Cardiac muscle cell (in vitro differentiated cells and primary cell): ENCODE data around the gene MNS1. TPM values are rescaled to one million over a fixed set of nuclear protein-coding genes. Genes with fewer than 3 reads are reported as not detected.
"Not testable (repeated sequence)": the region's sequence is repeated elsewhere in the genome, so short reads cannot be mapped to it uniquely, and the experiment has no call there.

ENCODE experiments used
- DNase-seq, 2 donors: peaks; one replicate each; pipeline versions ENCODE4 v3.0.0 to v3.0.0-alpha.2; 2010 to 2017; ENCODE audit warnings: low read depth in 1 of 2, low spot score in 1 of 2
- H3K27ac ChIP-seq: fragments of 200-600 bp; sonication (generic); 2 replicates; pipeline ENCODE4 v1.5.1; 2016
- H3K27me3 ChIP-seq: fragments of 200-600 bp; sonication (generic); 2 replicates; pipeline ENCODE4 v1.6.0; 2016; ENCODE audit warnings: control low read depth
- H3K36me3 ChIP-seq: fragments of 200-600 bp; sonication (generic); 2 replicates; pipeline ENCODE4 v1.5.1; 2016; ENCODE audit warnings: control low read depth
- H3K4me1 ChIP-seq: fragments of 200-600 bp; sonication (generic); 2 replicates; pipeline ENCODE4 v1.8.1; 2017; ENCODE audit warnings: low read depth, mild to moderate bottlenecking, mixed run types
- H3K4me3 ChIP-seq: fragments of 200-600 bp; sonication (generic); 2 replicates; pipeline ENCODE4 v1.5.1; 2016; ENCODE audit warnings: mild to moderate bottlenecking
- H3K9me3 ChIP-seq: fragments of 200-600 bp; sonication (generic); 2 replicates; pipeline ENCODE4 v1.5.1; 2017; ENCODE audit warnings: low read depth, mild to moderate bottlenecking, control low read depth
- CTCF ChIP-seq: IDR thresholded peaks from 2 replicates; pipeline ENCODE4 v1.5.1; 2012; ENCODE audit warnings: low read depth, mild to moderate bottlenecking, low read length
- polyA plus RNA-seq: library from polyadenylated mRNA; unstranded; fragments of >200 nt; fragmentation: Nextera tagmentation; extraction: Ambion mirVana; gene quantifications from 2 replicates; pipeline ENCODE4 v1.2.1, GENCODE V29; 2016
- total RNA-seq: library from RNA; depleted of rRNA; stranded (reverse); fragments of >200 nt; gene quantifications from 2 replicates; pipeline ENCODE4 v1.2.3, GENCODE V29; 2016

Gene MNS1
- total and polyA plus RNA-seq, 2 experiments from 2014 or later, result 0.91 to 1.5 TPM

GRCh38 chr15:56425276-56425675, 39.7 kb downstream of the MNS1 start:
- no peak overlapping the region for H3K4me3 ChIP-seq

GRCh38 chr15:56413114-56413733, 51.7 kb downstream of the MNS1 start:
- H3K9me3 ChIP-seq, result not testable (repeated sequence)

More at GRCh38 chr15:56425276-56425675, 39.7 kb downstream of the MNS1 start:
- Histone ChIP-seq H3K27ac (no peak overlapping the region), H3K9me3 (no peaks in the 10 kb centered on the region), H3K36me3 (no peaks in the 10 kb centered on the region), H3K27me3 (no peaks in the 10 kb centered on the region), H3K4me1 (no peaks in the 10 kb centered on the region)
- TF ChIP-seq CTCF, result no peak
- DNase-seq, result no peak

GRCh38 chr15:56411122-56411749, 53.7 kb downstream of the MNS1 start:
- no peak for TF ChIP-seq CTCF
- no peak for DNase-seq
- no peak overlapping the region for H3K27ac ChIP-seq
- no peaks in the 10 kb centered on the region for H3K4me1 ChIP-seq
- no peaks in the 10 kb centered on the region for H3K36me3 ChIP-seq
- no peaks in the 10 kb centered on the region for H3K27me3 ChIP-seq
- no peaks in the 10 kb centered on the region for H3K9me3 ChIP-seq
- no peak overlapping the region for H3K4me3 ChIP-seq

More at GRCh38 chr15:56413114-56413733, 51.7 kb downstream of the MNS1 start:
- H3K27me3 ChIP-seq, DNase-seq, H3K36me3 ChIP-seq, H3K4me3 ChIP-seq, H3K27ac ChIP-seq, H3K4me1 ChIP-seq: not testable (repeated sequence)

- H3K4me3 ChIP-seq, result no peak overlapping the region
- TF ChIP-seq CTCF, result no peak
- no peaks in the 10 kb centered on the region for H3K36me3 ChIP-seq
- H3K27ac ChIP-seq, result no peak overlapping the region
- H3K9me3 ChIP-seq, result no peaks in the 10 kb centered on the region
- no peak for DNase-seq
- H3K27me3 ChIP-seq, result no peaks in the 10 kb centered on the region
- H3K4me1 ChIP-seq, result no peaks in the 10 kb centered on the region
Measured at GRCh38 chr15:56410721-56411120, 54.2 kb downstream of the MNS1 start.

- not testable (repeated sequence) for H3K27ac ChIP-seq, DNase-seq, H3K27me3 ChIP-seq, H3K9me3 ChIP-seq, H3K4me1 ChIP-seq, H3K4me3 ChIP-seq, H3K36me3 ChIP-seq
Measured at GRCh38 chr15:56399209-56399608, 65.7 kb downstream of the MNS1 start.

GRCh38 chr15:56397325-56397724, 67.6 kb downstream of the MNS1 start:
- not testable (repeated sequence) for H3K4me1 ChIP-seq, DNase-seq, H3K27me3 ChIP-seq, H3K4me3 ChIP-seq, H3K27ac ChIP-seq, H3K36me3 ChIP-seq, H3K9me3 ChIP-seq

GRCh38 chr15:56394909-56395308, 70.0 kb downstream of the MNS1 start:
- TF ChIP-seq CTCF, result no peak
- DNase-seq, result no peak
- Histone ChIP-seq H3K27me3 (no peaks in the 10 kb centered on the region), H3K27ac (no peak overlapping the region), H3K36me3 (no peaks in the 10 kb centered on the region), H3K4me3 (no peak overlapping the region), H3K4me1 (no peaks in the 10 kb centered on the region), H3K9me3 (no peaks in the 10 kb centered on the region)
